ENCODE results near the gene CHRNA4. TPM values are rescaled to one million over a fixed set of nuclear protein-coding genes. Genes with fewer than 3 reads are reported as not detected.

Gene CHRNA4
- polyA plus RNA-seq, 1 experiment, result not detected

GRCh38 chr20:63298731-63299312 is 62.3 kb downstream of the CHRNA4 start:
- no peak for TF ChIP-seq CTCF (IDR thresholded peaks at IDR 0.05; ENCODE audit: low read depth, low read length)
- Histone ChIP-seq H3K9me3 (ENCODE audit: control insufficient read depth, insufficient read depth, low read length) (peaks cover 7% of the 10 kb centered on the region), H3K4me3 (ENCODE audit: low read depth, low read length) (no peak overlapping the region), H3K27me3 (ENCODE audit: control insufficient read depth, insufficient read depth, low read length) (peaks cover 45% of the 10 kb centered on the region), H3K27ac (ENCODE audit: low read depth, low read length) (no peak overlapping the region)
- CTCF ChIA-PET, result interaction anchor here (1.3 kb wide), 1 partner anchor 8 kb away, joined by 4 read pairs; no protein-coding TSS in a partner anchor
- no peak for DNase-seq (ENCODE audit: low read depth, low spot score)
- POLR2A ChIA-PET, result no interaction called here

- no peak for TF ChIP-seq CTCF (IDR thresholded peaks at IDR 0.05; ENCODE audit: low read depth, low read length)
- POLR2A ChIA-PET, result no interaction called here
- CTCF ChIA-PET, result no interaction called here
These were observed 63.2 kb downstream of the CHRNA4 start for GRCh38 chr20:63297796-63298572.

GRCh38 chr20:63297371-63297781 is 63.8 kb downstream of the CHRNA4 start:
- POLR2A ChIA-PET, result interaction anchor here (0.7 kb wide), 1 partner anchor 16 kb away, joined by 3 read pairs; no protein-coding TSS in a partner anchor
- H3K27me3 ChIP-seq (ENCODE audit: control insufficient read depth, insufficient read depth, low read length), result peaks cover 45% of the 10 kb centered on the region
- peaks cover 7% of the 10 kb centered on the region for H3K9me3 ChIP-seq (ENCODE audit: control insufficient read depth, insufficient read depth, low read length)
- no peak for TF ChIP-seq CTCF (IDR thresholded peaks at IDR 0.05; ENCODE audit: low read depth, low read length)
- CTCF ChIA-PET, result interaction anchor here (1.0 to 1.3 kb wide), 2 partner anchors 12 to 74 kb away, joined by 4 read pairs; no protein-coding TSS in a partner anchor
- no peak for DNase-seq (ENCODE audit: low read depth, low spot score)
- no peak overlapping the region for H3K27ac ChIP-seq (ENCODE audit: low read depth, low read length)
- H3K4me3 ChIP-seq (ENCODE audit: low read depth, low read length), result no peak overlapping the region

More at GRCh38 chr20:63297796-63298572, 63.2 kb downstream of the CHRNA4 start:
- Histone ChIP-seq H3K27me3 (ENCODE audit: control insufficient read depth, insufficient read depth, low read length) (peaks cover 45% of the 10 kb centered on the region), H3K9me3 (ENCODE audit: control insufficient read depth, insufficient read depth, low read length) (peaks cover 7% of the 10 kb centered on the region), H3K4me3 (ENCODE audit: low read depth, low read length) (no peak overlapping the region), H3K27ac (ENCODE audit: low read depth, low read length) (no peak overlapping the region)
- DNase-seq (ENCODE audit: low read depth, low spot score), result no peak

- ChIA-PET POLR2A (interaction anchor here (0.6 to 0.7 kb wide), 3 partner anchors 15 to 575 kb away, joined by 3 to 4 read pairs (median 3); no protein-coding TSS in a partner anchor), CTCF (interaction anchor here (1.0 to 1.3 kb wide), 2 partner anchors 13 to 73 kb away, joined by 4 read pairs; no protein-coding TSS in a partner anchor)
- DNase-seq (ENCODE audit: low read depth, low spot score), result no peak
- no peak for TF ChIP-seq CTCF (IDR thresholded peaks at IDR 0.05; ENCODE audit: low read depth, low read length)
- Histone ChIP-seq H3K4me3 (ENCODE audit: low read depth, low read length) (no peak overlapping the region), H3K27ac (ENCODE audit: low read depth, low read length) (no peak overlapping the region), H3K9me3 (ENCODE audit: control insufficient read depth, insufficient read depth, low read length) (peaks cover 7% of the 10 kb centered on the region), H3K27me3 (ENCODE audit: control insufficient read depth, insufficient read depth, low read length) (peaks cover 45% of the 10 kb centered on the region)
These were observed 64.4 kb downstream of the CHRNA4 start for GRCh38 chr20:63296531-63297299.
